Lower lobe of right lung (tissue), 2 donors: Measurements from ENCODE around the gene MED25. TPM values are rescaled to one million over a fixed set of nuclear protein-coding genes. Genes with fewer than 3 reads are reported as not detected.
A peak's percentile ranks its signal among the peaks of the same experiment; 100 is the strongest.

Experiments used
- ATAC-seq, 2 donors: fragments of 200-7000 bp; cut with Tn5 transposase; one replicate each; pipeline ENCODE4 v1.9.1; 2020 to 2022; ENCODE audit warnings: mild to moderate bottlenecking in 2 of 2, moderate library complexity in 2 of 2
- DNase-seq: peaks from one replicate; pipeline ENCODE4 v3.0.0-alpha.2; 2020
- H3K27ac ChIP-seq: fragments of 200-600 bp; one replicate; pipeline ENCODE4 v1.8.0; 2022
- H3K27me3 ChIP-seq: fragments of 200-600 bp; one replicate; pipeline ENCODE4 v1.8.0; 2022; ENCODE audit warnings: low read depth
- H3K36me3 ChIP-seq: fragments of 200-600 bp; one replicate; pipeline ENCODE4 v1.8.0; 2022; ENCODE audit warnings: mild to moderate bottlenecking
- H3K4me1 ChIP-seq: fragments of 200-600 bp; one replicate; pipeline ENCODE4 v1.8.0; 2022
- H3K4me3 ChIP-seq: fragments of 200-600 bp; one replicate; pipeline ENCODE4 v1.8.0; 2022; ENCODE audit warnings: mild to moderate bottlenecking
- H3K9me3 ChIP-seq: fragments of 200-600 bp; one replicate; pipeline ENCODE4 v1.8.0; 2022
- intact Hi-C: fragments of 100-400 bp; cut with DNase I; formaldehyde crosslinking; loops from one replicate; pipeline ENCODE4 v1.11.0; 2022
- total RNA-seq: library from RNA; stranded (reverse); fragmentation: NEBNext Ultra II Directional; extraction: Animal tissue kit (Norgen Biotek cat#: 25700); gene quantifications from one replicate; pipeline ENCODE4 v1.2.1, GENCODE V29; 2021
- TF ChIP-seq, protein P1 (sequence below): fragments of 200-600 bp; IDR thresholded peaks from one replicate; pipeline ENCODE4 v1.8.0; 2022; ENCODE audit warnings: antibody characterized with exemption, mild to moderate bottlenecking
- donor health status: DM: no; HTN: yes; CAD: no; lungs with severe emphysema.

The MED25 gene
- total RNA-seq, 1 donor from 2014 or later = 65.8 TPM

DNA sequence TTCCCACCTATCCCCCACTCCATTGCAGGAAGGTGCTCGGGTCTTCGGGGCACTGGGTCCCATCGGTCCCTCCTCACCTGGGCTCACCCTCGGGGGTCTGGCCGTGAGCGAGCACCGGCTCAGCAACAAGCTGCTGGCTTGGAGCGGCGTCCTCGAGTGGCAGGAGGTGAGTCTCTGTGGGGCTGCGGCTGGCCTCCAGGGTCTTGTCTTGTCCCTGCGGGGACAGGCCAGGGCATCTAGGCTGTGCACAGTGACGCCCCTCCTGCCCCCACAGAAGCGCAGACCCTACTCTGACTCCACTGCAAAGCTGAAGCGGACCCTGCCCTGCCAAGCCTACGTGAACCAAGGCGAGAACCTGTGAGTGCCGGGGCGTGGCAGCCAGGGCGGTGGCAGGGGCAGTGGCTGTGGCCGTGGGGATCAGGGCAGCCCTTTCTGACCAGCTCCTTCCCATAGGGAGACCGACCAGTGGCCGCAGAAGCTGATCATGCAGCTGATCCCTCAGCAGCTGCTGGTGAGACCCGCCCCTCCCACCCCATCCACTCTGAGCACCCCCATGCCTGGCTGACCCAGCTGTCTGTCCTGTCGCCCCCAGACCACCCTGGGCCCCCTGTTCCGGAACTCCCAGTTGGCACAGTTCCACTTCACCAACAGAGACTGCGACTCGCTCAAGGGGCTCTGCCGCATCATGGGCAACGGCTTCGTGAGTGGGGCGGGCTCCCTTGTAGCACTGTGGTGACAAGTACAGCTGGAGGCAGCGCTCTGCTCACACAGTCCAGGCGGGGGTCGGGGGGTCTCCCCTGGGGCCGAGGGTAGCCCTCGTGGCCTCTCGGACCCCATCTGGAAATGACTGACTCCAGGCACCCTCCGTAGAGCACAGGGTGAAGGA is 36.5 kb downstream of the MED25 start:
- H3K4me1 ChIP-seq = peaks cover 27% of the 10 kb centered on the region
- intact Hi-C loops = no loop called here
- H3K27me3 ChIP-seq = no peaks in the 10 kb centered on the region
- ATAC-seq (no peak), DNase-seq (peak; percentile 48)
- TF ChIP-seq, protein P1, sequence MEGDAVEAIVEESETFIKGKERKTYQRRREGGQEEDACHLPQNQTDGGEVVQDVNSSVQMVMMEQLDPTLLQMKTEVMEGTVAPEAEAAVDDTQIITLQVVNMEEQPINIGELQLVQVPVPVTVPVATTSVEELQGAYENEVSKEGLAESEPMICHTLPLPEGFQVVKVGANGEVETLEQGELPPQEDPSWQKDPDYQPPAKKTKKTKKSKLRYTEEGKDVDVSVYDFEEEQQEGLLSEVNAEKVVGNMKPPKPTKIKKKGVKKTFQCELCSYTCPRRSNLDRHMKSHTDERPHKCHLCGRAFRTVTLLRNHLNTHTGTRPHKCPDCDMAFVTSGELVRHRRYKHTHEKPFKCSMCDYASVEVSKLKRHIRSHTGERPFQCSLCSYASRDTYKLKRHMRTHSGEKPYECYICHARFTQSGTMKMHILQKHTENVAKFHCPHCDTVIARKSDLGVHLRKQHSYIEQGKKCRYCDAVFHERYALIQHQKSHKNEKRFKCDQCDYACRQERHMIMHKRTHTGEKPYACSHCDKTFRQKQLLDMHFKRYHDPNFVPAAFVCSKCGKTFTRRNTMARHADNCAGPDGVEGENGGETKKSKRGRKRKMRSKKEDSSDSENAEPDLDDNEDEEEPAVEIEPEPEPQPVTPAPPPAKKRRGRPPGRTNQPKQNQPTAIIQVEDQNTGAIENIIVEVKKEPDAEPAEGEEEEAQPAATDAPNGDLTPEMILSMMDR = no peak
- H3K4me3 ChIP-seq = no peak overlapping the region
- H3K27ac ChIP-seq = no peak overlapping the region
- peaks cover 47% of the 10 kb centered on the region for H3K36me3 ChIP-seq
- H3K9me3 ChIP-seq = no peaks in the 10 kb centered on the region

DNA sequence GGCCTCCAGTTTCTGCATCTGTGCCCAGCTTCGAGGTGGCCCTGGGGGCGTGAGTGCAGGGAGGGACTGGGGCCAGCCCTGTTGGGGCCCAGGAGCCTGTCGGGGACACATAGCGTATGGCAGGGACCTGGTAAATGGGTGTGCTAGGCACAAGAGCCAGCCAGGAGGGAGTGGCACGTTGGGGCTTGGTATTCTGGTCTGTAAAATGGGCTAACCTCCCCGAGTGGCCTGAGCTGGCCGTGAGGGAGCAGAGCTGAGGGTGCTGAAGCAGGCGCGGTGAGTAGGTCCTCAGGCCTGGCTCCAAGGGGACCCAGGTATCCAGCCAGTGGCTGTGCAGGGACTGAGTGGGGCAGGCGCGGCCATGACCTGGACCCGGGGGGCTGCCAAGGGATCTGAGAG is 37.2 kb downstream of the MED25 start:
- H3K4me1 ChIP-seq = peaks cover 23% of the 10 kb centered on the region
- no peaks in the 10 kb centered on the region for H3K27me3 ChIP-seq
- ATAC-seq (no peak), DNase-seq (no peak)
- H3K4me3 ChIP-seq = no peak overlapping the region
- H3K9me3 ChIP-seq = no peaks in the 10 kb centered on the region
- intact Hi-C loops = no loop called here
- peaks cover 54% of the 10 kb centered on the region for H3K36me3 ChIP-seq
- no peak overlapping the region for H3K27ac ChIP-seq
- TF ChIP-seq, protein P1 = no peak

DNA sequence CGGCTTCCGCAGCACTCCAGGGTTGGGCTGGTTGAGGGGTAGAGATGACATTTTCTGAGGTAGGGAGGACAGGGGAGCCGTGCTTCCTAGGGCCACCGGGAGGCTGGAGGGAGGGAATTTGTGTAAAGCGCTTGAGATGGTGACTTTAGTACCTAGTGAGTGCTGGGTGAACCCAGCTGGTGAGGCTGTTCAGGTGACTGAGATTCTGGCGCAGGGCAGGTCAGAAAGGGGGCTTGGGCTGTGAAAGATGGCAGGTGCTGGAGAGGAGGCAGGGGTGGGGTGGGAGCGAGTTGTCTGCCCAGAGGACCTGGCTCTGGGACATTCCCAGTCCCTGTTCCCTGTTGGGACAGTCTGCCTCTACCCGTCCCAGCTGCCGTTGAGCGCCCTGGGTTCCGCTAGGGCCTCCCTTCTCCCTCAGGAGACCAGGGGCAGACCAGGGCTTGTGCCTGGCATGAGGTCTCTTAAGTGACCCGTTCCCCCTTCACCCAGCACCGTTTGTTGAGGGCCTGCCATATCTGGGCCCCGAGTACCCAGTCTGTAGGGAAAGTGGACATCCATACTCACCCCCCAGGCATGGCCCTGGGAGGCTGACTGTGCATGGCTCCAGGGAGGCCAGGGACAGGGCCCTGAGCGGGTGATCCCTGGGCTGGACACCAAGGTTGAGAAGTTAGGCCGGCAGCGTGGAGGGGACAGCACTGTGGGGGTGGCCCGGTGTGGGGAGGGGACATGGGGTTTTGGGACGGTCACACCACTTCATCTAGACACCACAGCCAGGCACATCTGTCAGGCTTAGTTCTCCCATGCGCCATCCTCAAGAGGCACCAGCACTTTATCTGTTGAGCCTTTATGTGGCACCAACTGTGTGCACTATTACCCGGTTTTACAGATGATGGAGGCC is 37.8 kb downstream of the MED25 start:
- H3K4me1 ChIP-seq = peaks cover 23% of the 10 kb centered on the region
- no peak for ATAC-seq
- H3K4me3 ChIP-seq = no peak overlapping the region
- peaks cover 60% of the 10 kb centered on the region for H3K36me3 ChIP-seq
- TF ChIP-seq, protein P1 = no peak
- DNase-seq = no peak
- intact Hi-C loops = no loop called here
- no peaks in the 10 kb centered on the region for H3K27me3 ChIP-seq
- no peak overlapping the region for H3K27ac ChIP-seq
- no peaks in the 10 kb centered on the region for H3K9me3 ChIP-seq

DNA sequence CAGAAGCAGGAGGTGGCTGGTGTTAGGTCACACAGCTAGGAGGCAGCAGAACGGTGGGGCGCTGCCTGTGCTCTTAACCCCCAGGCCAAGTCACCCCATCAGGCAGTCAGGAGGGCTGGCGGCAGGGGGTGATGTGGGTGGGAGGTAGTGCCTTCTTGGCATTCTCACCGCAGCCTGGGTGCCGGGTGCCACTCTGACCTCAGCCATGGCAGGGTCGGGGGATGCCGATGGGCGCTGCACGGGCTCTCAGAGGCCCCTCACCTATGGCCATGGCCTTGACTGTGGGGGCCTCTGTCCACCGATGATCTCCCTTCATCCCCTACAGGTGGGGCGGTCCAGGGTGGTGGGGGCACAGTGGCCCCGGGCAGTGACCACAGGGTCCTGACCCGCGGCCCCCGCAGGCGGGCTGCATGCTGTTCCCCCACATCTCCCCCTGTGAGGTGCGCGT is 38.5 kb downstream of the MED25 start:
- Histone ChIP-seq H3K27me3 (no peaks in the 10 kb centered on the region), H3K36me3 (peaks cover 66% of the 10 kb centered on the region), H3K9me3 (no peaks in the 10 kb centered on the region), H3K4me3 (no peak overlapping the region), H3K27ac (no peak overlapping the region), H3K4me1 (peaks cover 23% of the 10 kb centered on the region)
- intact Hi-C loops = no loop called here
- DNase-seq (no peak), ATAC-seq (peak in 1 of 2 donors; percentile 3)
- TF ChIP-seq, protein P1 = no peak

DNA sequence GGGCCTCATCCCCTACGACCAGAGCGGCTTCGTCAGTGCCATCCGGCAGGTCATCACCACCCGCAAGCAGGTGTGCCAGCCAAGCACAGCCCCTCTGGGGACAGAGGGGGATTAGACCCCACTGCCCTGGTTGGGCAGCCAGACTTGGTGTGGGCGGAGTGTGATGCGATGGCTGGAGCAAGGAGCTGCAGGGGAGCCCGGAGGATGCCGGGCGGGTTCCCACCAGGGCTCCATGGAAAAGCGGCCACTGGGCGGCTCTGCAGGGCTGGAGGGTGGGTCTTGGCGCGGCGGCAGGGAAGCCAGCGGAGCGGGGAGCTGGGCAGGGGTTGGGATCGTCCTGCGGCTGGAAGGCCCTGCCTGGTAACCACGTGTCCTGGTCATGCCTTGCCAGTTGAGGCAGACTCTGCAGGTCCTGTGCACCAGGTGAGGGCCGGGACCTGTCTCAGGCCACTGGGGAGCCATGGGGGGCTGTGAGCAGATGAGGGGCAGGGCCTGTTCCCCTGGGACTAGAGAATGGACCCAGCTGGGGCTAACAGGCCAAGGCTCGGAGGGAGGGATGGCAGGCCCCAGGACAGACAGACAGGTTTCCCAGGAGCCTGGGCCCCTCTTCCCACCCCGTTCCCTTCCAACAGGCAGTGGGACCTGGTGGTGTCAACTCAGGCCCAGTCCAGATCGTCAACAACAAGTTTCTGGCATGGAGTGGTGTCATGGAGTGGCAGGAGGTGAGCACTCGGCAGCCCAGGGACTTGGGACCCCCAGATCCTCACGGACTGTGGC is 39.2 kb downstream of the MED25 start:
- Histone ChIP-seq H3K27ac (no peak overlapping the region), H3K4me3 (no peak overlapping the region), H3K9me3 (no peaks in the 10 kb centered on the region), H3K36me3 (peaks cover 73% of the 10 kb centered on the region), H3K27me3 (no peaks in the 10 kb centered on the region), H3K4me1 (peaks cover 18% of the 10 kb centered on the region)
- ATAC-seq (no peak), DNase-seq (no peak)
- intact Hi-C loops = no loop called here
- TF ChIP-seq, protein P1 = no peak
